Pulmonary artery endothelial cell (primary cell): ENCODE data around the gene FBXO8. TPM values are rescaled to one million over a fixed set of nuclear protein-coding genes. Genes with fewer than 3 reads are reported as not detected.
"Not testable (repeated sequence)": the region's sequence is repeated elsewhere in the genome, so short reads cannot be mapped to it uniquely, and the experiment has no call there.

Experiments used
- DNase-seq: peaks from one replicate; pipeline ENCODE4 v3.0.0-alpha.2; 2011; ENCODE audit warnings: low read depth, low spot score
- total RNA-seq: library from RNA; depleted of rRNA; stranded (reverse); fragments of >200 nt; gene quantifications from 2 replicates; pipeline ENCODE4 v1.2.3, GENCODE V29; 2014

FBXO8 gene, protein sequence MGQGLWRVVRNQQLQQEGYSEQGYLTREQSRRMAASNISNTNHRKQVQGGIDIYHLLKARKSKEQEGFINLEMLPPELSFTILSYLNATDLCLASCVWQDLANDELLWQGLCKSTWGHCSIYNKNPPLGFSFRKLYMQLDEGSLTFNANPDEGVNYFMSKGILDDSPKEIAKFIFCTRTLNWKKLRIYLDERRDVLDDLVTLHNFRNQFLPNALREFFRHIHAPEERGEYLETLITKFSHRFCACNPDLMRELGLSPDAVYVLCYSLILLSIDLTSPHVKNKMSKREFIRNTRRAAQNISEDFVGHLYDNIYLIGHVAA
- total RNA-seq: 17.0 and 29.3 TPM in 2 replicates

DNA sequence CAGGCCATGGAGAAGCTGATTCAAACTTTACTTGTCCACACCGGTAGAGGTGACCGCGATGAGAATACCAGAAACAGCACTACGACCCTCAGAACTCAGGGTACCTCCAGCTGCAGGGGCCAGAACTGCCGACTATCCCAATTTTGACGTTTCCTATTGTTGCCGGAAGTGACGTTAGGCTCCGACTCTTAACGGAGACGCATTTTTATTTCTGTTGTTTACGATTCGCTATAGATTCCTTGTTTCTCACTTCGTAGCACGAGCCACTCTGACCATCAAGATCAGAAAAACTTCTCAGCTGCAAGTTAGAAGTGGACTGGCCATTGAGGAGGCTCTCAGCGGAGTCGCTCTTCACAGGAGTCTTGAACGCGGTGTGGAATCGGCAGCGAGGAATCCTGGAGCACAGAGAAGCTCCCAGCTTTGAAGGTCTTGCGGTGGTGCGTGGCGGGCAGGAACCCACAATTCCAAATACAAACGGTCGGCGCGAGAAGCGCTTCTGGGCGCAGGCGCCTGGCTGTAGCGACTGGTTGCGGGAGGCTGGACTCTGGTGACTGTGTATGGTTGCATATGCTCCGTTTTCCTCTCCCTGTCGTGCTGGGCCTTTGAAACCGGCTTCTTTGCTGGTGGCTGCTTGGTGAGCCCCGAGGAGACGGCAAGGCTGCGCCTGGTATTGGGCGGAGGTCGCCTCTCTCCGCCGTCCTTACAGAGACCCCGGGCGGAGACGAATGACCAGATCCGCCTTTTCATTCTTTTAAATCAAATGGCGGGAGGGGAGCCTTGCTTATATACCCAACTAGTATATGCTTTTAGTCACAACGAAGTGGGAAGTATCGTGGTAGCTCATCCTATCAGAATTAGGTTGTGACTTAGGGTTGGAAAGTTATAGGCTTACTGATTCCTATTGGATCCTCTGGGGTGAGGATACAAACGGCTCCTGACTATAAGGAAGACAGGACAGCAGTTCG is at the start of gene FBXO8, which contains the start of gene CEP44:
Gene FBXO8, minus strand, starts transcription at position 161 of the 965 bp plus-strand sequence. CDS start 20,575 bp downstream, outside the sequence.
Gene CEP44, plus strand, starts transcription at position 405 of the 965 bp plus-strand sequence. CDS start 15,211 bp downstream, outside the sequence.
- peak; percentile 37 for DNase-seq

DNA sequence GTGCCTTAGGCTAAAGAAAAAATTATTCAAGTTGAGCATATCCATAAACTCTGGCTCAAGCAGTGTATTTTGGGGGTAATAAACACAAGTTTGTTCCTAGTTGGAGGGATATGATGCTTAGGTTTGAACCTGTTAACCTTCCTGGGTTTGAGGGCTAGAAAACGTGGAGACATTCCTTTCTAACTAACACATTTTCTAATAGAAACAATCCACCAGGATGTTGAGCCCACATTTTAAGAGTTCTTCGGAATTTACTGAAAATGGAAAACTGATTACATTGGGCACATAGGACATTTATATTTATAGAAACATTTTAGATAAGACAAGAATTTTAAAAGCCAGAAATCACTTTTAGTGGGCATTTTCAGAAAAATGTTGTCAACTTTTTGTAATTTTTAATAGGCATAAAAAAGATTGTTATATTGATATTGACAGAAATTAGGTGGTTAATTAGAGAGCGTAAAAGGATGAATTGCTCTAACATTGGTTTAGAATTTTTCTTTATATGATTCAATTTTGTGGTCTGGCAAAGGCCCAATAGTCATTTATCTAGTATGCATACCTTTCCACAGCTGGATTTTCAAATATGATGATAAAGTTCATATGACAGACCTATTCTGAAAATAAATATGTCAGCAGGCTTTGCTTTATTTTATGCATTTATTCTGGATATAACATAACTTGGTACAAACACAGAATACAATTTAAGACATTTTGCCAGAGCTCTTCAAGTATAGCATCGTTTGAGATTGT is 49.5 kb upstream of the FBXO8 start:
- no peak for DNase-seq

DNA sequence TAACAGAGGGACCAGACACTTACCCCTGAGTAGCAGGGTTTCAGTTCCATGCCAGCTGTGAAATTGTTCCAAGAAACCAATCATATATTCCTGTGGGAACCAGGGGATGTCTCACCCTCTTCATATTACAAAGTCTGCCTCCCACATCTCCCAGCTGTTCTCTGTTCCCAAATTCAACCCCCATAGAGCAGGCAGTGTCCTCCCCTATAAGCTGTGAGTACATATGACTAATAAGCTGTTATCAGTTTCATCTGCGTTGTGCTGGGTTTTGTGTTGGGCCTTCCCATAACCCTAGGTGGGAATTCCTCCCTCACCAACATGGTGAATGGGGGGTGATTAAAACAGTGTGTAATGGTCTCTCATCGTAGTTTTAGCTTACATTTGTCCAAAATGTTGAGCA is 41.3 kb upstream of the FBXO8 start:
- DNase-seq: no peak

DNA sequence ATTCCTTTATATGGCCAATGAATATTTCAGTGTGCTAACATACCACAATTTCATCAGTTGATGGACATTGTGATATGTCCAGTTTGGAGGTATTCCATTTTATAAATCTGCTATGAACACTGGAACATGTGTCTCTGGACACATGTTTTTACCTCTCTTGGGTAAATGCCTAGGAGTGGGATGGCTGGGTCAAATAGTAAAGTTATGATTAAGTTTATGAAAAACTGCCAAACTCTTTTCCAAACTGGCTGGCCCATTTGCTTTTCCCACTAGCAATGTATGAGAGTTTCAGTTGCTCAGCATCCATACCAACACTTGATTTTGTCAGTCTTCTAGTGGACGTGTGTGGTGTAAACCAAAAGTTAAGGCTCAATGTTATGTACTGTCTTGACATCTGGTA is 40.8 kb upstream of the FBXO8 start:
- no peak for DNase-seq

DNA sequence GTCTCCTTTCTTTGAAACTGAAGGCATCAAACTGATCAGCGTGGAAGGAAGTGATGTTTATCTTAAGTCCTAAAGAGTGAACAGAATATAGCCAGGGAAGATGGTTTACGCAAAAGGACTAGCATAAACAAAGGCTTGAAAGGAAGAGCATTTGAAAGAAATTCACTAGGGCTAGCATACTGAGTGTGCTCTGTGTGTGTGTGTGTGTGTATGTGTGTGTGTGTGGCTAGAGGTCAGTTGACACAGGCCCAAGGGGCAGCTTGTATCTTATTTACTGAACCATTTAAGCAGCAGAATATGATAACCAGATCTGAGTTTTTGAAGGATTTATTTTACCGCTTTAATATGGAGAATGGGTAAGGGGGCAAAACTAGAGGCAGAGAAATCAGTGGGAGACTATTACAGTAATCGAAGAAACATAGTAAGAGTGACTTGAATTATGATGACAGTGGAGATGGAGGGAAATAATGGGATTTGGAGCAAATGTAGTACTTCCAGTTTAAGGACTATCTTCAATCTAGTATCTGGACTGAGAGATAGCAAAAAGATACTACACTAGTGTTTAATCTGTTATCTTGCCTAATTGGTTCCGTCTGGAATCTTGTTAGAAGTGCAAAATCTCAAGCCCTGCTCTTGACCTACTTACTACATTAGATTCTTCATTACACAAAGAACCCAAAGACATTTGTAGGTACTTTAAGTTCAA is 37.2 kb upstream of the FBXO8 start:
- DNase-seq: no peak

DNA sequence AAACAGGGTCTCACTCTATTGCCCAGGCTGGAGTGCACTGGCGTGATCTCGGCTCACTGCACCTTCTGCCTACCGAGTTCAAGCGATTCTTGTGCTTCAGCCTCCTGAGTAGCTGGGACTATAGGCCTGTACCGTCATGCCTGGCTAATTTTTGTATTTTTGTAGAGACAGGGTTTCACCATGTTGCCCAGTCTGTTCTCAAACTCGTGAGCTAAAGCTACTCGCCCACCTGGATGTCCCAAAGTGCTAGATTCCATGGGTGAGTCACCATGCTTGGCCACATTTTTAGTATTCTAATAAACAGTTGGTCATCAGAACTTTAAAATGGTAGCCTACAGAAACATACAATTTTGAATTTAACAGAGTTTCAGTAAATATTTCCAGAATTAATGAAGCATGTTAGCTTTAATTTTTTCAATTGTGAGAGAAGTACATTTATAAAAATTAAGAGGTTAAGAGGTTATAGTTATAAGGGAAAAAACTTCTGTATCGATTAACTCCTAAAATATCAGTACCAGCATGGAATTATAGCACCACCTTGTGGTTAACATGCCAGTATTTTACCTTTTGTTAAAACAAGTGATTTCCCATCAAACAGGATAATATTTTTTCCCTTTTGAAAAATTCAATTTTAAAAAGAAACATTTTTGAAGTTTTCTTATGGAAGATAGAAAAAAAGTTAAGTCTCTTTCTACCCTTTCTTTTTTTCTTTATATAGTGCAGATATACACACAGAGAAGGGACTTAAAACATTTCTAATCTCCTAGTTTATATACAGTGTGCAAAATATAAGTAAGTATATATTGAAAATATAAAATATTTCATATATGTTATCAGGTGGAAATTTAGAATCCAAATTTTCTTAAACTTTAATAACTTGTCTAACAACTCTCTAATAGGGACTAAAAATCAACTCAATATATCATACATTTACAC is 35.6 kb upstream of the FBXO8 start:
- DNase-seq: no peak

DNA sequence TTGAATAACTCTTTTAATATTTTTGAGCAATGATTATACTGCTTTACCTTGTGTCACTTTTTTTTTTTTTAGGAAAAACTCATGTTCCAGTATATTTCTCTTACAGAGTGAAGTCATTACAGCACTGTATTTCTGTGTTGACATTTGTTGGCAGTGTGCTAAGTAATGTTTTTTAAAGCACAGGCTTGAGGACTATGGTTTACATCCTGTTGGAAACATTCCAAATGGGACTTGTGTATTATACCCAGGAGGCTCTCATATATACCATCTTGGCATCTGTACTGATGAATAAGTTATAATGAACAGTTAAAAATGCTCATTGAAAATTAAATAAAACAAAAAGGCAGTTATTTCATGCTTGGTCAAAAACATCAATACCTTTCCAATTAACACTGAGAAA is 34.1 kb upstream of the FBXO8 start:
- DNase-seq: peak; percentile 37

DNA sequence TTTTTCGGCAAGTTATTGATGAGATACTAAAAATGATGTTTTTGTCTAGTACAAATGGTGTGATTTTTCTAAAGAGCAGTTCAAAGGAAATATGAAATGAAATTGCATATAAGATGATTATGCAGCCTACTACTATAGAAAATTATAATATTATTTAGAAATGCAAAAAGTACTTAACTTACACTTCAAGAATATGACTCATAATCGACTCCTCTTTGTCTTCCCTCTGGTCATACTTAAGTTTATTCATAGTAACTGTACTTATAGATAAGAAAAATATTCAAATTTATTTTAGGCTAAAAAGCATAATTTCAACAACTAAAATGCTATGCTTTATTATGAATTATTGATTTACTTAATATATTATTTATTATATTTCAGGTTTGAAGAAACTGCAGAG is 33.5 kb upstream of the FBXO8 start:
- no peak for DNase-seq

DNA sequence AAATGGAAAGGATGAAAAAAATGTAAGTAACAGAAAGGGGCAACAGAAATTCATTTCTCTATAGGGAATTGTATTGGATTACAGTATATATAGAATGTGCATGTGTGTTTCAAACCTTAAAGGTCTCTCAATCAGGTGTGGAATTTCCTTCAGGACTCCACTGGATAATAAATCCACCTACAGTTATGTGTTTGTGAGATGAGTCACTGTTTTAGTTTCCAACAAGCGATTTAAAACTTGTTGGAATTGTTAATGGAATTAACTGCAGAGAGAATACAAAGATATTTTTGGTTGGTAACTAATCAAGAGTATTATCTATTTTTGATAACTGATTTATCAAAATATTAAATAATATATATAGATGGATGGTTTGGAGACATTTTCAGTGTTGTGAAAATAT is 33.1 kb upstream of the FBXO8 start:
- no peak for DNase-seq

DNA sequence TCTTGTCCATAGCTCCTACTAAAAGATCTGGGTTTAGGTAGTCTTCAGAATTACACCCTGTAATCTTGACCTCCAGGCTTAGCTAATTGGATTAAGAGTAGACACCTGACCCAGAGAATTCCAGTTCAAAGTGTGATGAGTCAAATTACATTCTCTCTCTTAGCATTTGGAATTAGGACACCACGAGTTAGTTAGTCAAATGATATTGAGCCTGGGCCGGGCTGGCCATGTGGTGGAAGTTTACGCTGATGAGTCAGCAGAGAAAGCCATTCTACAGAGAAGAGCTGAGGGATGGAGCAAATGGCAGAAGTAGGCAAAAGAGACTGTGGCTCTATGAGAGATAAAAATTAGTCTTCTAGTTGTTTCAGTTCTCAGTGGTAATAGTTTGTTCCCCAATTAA is 31.3 kb upstream of the FBXO8 start:
- DNase-seq: no peak

DNA sequence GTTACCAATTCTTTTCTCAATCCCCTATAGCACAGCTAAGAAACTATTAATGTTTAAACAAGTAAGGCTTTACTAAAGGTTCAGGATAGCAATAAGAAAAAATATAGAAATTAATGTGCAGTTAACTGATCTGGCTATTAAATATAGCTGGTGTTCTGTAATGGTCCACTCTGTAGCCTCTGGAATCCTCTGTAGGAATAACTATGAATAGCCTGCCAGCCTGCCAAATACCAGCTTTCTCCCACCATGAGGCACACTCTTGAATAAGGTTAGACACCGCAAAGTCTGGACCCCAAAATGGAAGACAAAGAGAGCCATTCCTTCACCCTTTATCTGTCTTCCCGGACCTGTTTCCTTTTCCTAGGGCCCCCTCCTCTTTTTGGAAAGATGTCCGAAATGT is 30.8 kb upstream of the FBXO8 start:
- no peak for DNase-seq

DNA sequence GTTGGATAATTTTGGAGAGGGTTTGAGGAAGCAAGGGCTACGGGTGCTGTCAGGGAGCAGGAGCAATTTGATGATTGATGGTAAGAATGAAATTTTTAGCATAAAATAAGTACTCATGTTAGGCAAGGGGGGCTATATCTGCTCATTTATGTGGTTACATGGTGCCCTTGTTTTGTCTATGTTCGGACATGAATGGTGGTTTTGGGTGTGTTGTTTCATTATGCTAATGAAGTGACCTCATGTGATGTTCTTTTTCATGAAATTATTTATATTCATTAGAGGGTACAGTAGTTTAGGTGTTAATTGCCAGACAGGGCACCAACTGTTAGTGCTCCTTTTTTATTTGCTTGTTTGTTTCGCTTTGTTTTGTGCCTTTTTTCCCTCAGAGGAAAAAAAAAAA is 29.5 kb upstream of the FBXO8 start:
- DNase-seq: no peak

DNA sequence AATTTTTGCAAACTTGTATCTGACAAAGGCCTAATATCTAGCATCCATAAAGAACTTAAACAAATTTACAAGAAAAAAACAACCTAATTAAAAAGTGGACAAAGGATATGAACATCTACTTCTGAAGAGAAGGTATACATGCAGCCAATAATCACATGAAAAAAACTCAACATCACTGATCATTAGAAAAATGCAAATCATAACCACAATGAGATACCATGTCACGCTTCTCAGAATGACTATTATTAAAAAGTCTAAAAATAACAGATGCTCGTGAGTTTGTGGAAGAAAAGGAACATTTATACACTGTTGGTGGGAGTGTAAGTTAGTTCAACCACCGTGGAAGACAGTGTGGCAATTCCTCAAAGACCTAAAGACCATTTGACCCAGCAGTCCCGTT is 24.2 kb upstream of the FBXO8 start:
- DNase-seq: no peak

DNA sequence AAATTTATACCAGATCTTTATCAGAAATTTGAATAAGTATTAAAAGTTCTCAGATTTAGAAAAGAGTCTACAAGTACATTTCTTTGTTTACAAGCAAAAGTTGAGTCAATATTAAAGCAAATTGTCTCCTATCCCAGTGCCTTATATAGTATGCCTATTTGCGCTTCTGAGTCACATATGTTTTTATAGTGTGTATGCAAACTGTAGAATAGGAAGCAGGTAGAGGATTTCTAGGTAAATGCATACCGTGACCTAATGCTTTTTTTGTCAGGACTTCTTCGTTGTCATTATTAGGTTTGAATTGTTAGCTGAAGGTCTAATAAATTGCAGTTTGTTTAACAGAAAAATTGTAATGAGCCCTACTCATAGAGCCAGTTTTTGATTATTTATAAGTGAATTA is 22.5 kb upstream of the FBXO8 start:
- DNase-seq: no peak

DNA sequence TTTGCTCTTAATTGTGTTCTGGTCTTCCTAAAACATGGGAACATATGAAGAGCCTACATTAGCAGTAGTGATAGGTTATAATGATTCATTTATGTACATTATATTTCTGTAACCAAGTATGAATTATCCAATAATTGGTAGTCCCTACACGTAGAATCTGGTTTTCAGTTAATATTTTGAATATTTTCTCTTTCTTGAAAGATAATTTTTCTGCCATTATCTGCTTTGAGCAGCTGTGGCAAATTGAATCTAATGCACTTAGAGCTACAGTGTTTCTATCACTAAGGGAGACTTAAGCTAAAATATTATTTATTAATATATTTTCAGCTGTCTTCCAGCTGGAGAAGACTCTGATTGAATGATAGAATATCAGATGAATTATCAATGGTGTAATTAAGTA is 21.2 kb upstream of the FBXO8 start:
- DNase-seq: no peak

DNA sequence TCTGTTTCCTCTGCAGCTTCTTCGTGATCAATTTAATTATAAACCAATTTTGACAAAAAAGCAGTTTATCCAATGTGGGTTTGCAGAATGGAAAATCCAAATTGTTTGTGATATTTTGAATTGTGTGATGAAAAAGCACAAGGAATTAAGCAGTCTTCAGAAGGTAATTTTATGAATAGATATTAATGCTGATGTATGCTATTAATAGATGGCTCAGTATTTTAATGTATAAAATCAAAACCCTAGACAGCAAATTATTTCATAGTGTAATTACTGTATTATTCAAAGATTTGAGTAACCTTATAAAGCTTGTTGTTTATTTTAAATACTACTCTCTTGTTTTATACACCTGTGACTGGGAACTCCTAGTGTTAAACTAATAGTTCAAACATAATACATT is 20.2 kb upstream of the FBXO8 start:
- DNase-seq: no peak

DNA sequence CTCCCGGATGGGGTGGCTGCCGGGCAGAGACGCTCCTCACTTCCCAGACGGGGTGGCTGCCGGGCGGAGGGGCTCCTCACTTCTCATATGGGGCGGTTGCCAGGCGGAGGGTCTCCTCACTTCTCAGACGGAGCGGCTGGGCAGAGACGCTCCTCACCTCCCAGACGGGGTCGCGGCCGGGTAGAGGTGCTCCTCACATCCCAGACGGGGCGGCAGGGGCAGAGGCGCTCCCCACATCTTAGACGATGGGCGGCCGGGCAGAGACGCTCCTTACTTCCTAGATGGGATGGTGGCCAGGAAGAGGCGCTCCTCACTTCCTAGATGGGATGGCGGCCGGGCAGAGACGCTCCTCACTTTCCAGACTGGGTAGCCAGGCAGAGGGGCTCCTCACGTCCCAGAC is 11.7 kb upstream of the FBXO8 start:
- DNase-seq: not testable (repeated sequence)

DNA sequence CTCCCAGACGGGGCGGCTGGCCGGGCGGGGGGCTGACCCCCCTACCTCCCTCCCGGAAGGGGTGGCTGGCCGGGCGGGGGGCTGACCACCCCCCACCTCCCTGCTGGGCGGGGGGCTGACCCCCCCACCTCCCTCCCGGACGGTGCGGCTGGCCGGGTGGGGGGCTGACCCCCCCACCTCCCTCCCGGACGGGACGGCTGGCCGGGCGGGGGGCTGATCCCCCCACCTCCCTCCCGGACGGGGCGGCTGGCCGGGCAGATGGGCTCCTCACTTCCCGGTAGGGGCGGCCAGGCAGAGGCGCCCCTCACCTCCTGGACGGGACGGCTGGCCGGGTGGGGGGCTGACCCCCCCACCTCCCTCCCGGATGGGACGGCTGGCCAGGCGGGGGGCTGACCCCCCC is 11.2 kb upstream of the FBXO8 start:
- not testable (repeated sequence) for DNase-seq

DNA sequence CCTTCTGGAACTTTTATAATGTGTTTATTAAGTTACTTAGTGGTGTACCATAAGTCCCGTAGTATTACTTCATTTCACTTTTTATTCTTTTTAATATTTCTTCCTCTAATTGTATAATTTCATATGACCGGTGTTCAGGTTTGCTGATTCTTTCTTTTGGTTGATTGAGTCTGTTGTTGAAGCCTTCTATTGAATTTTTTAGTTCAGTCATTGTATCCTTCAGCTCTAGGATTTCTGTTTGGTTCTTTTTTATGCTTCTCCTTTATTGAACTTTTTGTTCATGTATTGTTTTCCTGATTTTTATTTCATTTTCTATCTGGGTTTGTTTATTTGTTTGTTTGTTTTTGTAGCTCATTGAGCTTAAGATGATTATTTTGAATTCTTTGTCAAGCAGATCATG is 9.0 kb upstream of the FBXO8 start:
- DNase-seq: no peak

DNA sequence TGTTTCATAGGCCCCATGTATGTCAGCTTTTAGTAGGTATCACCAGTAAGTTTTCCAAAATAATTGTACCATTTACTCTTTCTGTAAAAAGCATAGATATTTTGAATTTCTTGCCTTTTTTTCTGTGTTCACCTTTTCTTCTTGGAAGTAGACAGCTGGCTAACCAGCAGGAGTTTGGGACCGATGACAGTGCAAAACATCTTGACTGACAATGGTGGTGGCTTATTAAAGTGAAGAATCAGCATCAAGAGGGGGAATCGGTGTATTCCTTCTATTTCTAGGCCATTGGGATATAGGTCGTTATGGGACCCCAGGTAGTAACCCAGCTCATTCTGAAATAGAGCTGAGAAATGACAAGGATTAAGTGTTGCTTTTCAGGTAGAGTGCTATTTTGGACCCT is 3.4 kb upstream of the FBXO8 start:
- no peak for DNase-seq
